ENCODE data around the gene GRIN1.
"Not testable (repeated sequence)": the region's sequence is repeated elsewhere in the genome, so short reads cannot be mapped to it uniquely, and the experiment has no call there.

GRIN1 gene

DNA sequence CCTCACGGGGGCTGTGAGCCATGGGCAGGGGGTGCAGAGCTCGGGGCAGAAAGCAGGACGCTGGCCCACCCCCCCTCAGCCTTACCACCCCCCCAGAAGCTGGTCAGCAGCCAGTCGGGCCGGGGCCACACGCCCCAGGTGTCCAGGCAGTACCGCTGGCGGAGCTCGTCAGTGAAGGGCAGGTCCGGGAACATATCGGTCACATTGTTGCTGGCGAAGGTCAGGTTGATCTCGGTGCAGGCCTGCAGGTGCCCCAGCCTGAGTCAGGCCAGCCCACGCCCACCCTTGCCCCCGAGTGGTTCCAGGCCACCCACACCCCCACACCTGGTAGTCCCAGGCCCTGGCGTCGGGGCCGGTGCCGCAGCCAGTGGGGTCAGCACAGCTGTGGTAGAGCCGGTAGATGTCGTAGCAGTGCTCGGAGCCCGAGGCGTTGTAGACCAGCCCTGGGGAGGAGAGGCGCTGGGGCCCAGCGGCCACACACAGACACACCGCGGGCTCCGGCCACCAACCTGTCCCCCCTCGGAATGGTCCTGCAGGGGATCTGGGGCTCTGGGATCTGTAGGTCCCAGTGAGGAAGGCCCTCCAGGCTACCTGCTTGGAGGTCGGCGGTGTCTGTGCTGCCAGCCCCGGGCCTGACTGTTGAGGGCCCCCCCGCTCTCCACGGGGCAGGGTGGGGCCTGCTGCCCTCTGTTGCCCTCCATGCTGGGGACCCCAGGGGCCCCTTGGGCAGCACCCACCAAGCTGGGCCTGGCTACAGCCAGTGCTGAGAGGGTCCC lies 27.0 kb upstream of the GRIN1 start:
- no peak for DNase-seq

DNA sequence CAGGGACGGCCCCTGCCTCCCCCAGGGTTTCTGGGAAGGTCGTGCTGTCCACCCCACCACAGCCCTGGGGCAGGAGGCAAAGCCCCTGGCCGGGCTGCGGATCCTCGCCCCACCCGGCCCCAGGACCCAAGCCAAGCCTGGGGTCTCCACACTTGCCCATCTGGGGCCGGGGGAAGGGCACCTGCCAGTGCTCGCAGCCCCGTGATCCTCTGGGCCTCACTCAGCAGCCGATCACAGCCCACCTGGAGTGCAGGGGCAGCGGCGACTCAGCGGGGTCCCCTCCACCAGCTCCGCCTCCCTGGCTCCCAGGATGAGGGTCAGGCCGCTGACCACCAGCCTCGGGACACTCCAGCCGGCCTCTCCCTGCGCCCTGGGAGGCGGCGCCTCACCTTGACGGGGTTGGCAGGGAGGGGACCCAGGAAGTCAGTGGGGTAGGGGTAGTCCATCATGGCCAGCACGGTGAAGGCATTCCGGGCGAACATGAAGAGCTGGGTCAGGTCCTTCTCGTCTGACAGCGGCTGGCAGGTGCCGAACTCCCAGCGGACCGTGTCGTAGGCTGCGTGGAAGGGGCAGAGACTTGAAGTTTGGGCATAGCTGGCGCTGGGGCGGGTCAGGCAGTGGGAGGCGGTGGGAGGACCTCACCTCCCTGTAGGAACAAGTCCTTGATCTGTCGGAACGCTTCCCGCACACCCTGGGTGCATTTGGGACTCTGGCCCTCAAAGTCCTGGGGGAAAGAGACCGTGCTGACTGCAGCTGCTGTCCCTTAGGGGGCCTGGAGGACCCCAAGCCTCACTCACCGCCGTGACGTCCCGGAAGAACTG lies 26.2 kb upstream of the GRIN1 start:
- DNase-seq, result no peak

DNA sequence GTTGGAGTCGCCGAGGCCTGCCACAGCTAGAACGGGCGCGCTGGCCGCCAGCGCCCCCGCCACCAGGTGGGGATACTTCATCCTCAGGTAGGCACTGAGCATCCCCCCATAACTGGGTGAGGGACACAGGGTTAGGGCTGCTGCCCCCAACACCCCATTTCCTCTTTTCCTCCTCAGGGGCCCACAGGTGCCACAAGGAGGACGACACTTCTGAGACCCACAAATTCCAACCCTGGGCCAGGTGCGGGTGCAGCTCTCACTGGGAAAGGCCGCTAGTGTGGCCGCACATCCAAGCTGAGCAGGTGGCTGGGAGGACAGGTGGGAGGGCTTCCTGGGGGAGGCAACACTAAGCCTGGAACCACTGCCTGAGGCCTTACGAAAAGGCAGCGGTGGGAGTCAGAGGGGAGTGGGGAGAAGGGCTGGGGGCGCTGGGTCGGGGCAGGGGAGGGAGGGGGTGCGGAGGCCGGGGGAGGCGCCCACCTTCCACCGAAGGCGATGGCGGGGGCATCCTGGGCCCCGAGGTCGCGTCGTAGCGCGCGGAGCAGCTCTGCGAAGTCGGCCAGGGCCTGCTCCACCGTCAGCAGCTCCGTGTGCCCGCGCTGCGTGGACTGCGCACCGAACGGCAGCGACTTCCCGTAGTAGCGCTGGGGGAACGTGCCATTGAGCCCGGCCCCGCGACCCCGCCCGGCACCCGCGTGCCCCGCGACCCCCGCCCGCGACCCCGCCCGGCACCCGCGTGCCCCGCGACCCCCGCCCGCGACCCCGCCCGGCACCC lies 25.4 kb upstream of the GRIN1 start:
- DNase-seq, result no peak

DNA sequence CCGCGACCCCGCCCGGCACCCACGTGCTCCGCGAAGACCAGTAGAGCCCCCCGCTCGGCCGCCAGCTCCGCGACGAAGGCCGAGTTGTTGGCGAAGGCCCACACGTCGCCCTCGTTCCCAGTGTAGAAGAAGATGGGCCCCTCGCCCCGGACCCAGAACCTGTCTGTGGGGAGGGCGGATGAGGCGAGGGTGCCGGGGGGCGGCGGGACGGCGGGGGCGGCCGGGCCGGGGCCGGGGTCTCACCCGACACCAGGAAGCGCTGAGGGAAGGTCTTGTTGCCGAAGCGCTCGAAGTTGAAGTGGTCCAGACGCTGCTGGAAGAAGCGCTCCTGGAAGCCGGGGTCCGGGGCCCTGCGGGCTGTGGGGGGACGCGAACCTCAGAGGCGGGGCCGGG lies 24.7 kb upstream of the GRIN1 start:
- no peak for DNase-seq

DNA sequence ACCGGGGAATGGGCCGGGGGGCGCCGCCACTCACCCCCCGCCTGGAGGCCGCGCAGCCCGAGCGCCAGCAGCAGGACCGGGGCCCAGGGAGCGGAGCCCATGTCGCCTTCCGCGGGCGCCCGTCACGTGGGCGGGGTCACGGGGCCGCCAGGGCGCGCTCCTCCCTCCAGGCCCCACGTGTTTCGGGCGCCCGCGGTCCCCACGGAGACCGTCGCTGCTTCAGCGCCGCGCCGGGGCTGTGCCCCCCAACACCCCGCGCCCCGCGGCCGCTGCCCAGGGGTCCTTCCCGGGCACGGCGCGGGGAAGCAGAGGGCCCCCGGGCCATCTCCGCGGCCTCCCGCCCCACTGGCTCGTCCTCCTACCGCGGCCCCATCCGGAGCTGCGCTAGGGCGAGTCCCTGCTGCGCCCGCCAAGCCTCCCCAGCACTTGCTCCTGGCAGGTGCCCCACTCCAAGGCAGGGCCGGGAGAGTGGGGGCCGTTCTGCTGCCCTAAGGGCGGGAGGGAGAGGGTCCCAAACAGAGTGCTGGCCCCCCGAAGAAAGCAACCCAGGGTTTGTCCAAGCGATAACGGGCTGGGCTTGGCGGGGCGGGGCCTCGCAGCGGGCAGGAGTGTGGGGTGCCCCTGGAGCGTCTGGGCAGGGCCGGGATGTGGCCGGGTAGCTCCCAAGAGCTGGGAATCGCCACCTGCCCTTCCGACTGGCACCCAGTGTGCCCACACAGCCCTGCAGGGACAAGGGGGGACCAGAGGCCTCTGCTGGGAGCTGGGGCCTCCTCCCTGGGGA lies 24.2 kb upstream of the GRIN1 start, which contains the start of gene DPP7:
Gene DPP7 (minus strand): TSS at position 121 of the 781 bp plus-strand sequence. CDS start 20 bp downstream, at position 101.
- peak; percentile 4 for DNase-seq

DNA sequence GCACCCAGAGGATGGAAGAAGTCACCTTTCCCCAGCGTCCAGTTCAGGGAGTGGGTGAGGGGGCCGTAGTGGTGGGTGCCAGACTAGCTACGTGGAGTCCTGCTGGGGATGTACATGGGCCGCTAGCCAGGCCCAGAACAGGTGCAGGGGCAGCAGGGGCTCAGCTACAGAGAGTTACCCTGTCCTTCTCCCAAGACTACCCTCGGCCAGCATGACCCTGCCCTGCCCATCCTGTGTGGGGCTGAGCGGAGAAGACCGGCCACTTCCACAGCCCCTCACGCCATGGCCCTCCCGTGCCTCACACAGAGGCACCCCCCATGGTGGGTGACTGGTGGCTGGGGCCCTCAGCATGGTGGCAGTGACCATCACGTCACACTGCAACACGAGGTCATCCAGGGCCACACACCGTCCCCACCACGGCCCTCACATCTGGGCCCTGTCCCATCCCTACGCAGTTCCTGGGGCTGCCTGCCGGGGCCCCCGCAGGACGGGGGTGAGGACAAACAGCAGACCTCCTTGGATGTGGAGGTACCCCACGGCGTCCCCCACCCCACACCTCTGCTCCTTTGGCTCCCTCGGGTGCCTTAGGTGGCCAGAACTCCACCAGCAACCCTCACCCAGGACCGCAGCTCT lies 23.4 kb upstream of the GRIN1 start:
- DNase-seq, result no peak

DNA sequence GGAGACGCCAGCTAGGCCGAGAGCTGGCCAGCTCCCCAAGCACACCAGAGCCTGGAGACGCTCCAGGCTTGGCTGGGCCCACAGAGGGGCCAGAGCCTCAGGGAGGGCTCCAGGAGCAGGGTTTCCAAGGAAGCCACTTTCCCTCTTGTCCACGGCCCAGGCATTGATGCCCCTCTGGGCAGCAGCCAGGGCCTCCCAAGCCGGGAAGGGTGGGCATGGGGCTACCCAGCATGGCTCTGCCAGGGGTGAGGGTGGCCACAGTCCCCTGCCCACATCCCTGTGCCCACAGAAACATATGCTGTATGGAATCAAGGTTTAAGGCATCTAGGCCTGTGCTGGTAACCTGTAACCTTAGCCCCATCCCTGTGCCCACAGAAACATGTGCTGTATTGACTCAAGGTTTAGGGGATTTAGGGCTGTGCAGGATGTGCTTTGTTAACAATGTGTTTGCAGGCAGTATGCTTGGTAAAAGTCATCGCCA lies 22.9 kb upstream of the GRIN1 start:
- no peak for DNase-seq

DNA sequence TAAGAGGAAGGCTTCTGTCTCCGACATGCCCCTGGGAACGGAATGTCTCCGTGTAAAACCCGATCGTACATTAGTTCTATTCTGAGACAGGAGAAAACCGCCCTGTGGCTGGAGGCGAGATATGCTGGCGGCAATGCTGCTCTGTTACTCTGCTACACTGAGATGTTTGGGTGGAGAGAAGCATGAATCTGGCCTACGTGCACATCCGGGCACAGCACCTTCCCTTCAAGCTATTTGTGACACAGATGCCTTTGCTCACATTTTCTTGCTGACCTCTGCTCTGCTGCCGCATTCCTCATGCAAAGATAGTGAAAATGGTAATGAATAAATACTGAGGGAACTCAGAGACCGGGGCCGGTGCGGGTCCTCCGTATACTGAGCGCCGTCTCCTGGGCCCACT lies 22.2 kb upstream of the GRIN1 start:
- DNase-seq, result no peak

DNA sequence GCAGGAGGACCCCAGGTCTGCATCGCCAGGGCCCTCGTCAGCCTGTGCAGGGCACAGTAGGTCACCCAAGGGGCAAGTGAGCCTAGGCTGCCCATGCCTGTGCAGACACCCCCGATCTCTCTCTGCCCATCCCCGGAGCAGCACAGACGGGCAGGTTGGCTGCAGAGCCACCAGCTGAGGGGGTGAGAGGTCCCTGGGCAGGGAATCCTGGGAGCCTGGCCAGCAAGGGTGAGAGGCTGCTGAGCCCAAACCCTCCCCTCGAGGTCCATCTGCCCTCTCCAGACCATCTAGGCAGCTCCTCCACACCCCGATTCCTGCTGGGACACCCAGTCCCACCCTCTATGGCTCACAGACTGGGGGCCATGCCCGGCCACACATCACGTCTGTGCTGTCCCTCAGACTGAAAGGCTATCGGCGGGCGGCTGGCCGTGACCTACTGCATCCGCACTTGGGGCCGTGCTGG lies 21.7 kb upstream of the GRIN1 start:
- DNase-seq, result no peak

DNA sequence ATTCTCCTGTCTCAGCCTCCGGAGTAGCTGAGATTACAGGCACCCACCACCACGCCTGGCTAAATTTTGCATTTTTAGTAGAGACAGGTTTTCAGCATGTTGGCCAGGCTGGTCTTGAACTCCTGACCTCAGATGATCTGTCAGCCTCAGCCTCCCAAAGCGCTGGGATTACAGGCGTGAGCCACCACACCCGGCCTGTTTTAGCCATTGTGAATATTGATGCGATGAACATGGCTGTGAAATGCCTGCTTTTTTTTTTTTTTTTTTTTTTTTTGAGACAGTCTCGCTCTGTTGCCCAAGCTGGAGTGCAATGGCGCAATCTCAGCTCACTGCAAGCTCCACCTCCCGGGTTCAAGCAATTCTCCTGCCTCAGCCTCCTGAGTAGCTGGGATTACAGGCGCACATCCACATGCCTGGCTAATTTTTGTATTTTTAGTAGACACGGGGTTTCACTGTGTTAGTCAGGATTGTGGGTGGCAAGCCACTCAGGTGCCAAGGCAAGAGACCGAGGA lies 20.8 kb upstream of the GRIN1 start:
- not testable (repeated sequence) for DNase-seq

DNA sequence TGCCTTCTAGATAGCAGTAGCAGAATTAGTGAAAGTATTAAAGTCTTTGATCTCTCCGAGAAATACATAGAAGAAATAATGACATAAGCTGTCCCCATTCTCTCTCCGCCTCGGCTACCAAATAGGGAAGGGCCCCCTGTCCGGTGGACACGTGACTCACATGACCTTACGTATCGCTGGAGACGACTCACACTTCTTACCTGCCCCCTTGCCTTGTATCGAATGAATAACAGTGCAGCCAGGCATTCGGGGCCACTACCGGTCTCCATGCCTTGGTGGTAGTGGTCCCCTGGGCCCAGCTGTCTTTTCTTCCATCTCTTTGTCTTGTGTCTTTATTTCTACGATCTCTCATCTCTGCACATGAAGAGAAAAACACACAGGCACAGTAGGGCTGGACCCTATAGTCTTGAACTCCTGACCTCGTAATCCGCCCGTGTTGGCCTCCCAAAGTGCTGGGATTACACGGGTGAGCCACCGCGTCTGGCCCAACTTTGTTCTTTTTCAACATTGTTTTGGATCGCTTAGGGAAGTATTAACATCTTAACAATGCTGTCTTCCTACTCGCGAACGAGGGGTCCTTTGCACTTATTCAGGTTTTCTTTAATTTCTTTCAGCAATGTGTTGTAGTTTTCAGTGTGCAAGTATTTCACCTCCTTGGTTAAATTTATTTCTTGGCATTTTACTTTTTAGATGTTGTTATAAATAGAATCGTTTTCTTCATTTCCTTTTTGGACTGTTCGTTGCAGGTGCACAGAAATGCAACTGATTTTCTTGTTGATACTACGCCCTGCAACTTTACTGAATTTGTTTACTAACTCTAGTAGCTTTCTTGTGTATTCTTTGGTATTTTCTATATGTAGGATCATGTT lies 16.8 kb upstream of the GRIN1 start:
- not testable (repeated sequence) for DNase-seq

DNA sequence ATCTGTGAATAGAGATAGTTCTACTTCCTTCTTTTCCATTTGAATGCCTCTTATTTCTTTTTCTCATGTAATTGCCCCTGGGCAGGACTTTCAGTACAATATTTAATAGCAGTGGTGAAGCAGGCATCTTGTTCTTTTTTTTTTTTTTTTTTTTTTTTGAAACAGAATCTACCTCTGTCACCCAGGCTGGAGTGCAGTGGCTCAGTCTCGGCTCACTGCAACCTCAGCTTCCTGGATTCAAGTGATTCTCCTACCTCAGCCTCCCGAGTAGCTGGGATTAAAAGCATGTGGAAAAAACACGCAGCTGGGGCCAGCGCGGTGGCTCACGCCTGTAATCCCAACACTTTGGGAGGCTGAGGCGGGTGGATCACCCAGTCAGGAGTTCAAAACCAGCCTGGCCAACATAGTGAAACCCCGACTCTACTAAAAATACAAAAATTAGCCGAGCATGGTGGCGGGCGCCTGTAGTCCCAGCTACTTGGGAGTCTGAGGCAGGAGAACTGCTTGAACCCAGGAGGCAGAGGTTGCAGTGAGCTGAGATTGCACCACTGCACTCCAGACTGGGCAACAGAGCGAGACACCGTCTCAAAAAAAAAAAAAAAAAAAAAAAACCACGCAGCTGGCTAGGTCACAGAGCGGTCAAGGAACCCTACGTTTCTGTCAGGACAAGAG lies 16.0 kb upstream of the GRIN1 start:
- DNase-seq, result not testable (repeated sequence)

DNA sequence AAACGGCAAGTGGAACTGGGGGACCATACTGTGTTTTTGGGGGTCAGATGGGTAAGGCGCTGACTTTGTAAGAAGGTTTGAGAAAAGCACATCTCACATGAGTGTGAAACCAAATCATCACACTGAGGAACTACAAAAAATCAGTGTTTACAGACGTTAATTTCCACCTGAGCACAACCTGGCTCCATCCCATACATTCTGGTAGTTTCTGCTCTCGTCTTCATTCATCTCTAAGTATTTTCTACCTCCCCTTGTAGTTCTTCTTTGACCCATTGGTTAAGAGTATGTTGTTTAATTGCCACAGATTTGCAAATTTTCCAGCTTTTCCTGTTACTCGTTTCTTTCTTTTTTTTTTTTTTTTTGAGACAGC lies 15.5 kb upstream of the GRIN1 start:
- DNase-seq, result no peak

DNA sequence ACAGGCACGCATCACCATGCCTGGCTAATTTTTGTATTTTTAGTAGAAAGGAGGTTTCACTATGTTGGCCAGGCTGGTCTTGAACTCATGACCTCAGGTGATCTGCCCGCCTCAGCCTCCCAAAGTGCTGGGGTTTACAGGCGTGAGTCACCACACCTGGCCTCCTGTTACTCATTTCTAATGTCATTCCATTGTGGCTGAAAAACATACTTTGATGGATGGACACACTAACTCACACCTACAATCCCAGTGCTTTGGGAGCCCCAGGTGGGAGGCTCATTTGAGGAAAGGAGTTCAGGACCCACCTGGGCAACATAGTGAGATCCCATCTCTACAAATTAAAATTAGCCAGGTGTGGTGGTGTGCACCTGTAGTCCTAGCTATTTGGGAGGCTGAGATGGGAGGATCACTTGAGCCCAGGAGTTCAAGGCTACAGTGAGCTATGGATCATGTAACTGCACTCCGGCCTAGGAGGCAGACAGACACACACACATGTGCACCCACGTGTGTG lies 14.9 kb upstream of the GRIN1 start:
- DNase-seq, result not testable (repeated sequence)

DNA sequence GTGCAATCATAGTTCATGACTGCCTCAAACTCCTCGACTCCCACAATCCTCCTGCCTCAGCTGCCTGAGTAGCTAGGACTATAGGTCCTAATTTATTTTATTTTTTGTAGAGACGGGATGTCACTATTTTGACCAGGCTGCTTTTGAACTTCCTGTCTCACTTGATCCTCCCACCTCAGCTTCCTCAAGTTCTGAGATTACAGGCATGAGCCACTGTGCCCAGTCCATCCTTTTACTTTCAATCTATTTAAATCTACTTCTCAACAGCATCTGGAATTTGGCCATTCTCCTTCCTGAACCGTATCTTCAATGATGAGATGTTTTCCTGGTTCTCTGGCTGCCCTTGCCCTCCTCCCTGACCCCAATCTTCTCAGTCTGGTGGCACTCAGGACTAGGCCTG lies 12.2 kb upstream of the GRIN1 start:
- no peak for DNase-seq

DNA sequence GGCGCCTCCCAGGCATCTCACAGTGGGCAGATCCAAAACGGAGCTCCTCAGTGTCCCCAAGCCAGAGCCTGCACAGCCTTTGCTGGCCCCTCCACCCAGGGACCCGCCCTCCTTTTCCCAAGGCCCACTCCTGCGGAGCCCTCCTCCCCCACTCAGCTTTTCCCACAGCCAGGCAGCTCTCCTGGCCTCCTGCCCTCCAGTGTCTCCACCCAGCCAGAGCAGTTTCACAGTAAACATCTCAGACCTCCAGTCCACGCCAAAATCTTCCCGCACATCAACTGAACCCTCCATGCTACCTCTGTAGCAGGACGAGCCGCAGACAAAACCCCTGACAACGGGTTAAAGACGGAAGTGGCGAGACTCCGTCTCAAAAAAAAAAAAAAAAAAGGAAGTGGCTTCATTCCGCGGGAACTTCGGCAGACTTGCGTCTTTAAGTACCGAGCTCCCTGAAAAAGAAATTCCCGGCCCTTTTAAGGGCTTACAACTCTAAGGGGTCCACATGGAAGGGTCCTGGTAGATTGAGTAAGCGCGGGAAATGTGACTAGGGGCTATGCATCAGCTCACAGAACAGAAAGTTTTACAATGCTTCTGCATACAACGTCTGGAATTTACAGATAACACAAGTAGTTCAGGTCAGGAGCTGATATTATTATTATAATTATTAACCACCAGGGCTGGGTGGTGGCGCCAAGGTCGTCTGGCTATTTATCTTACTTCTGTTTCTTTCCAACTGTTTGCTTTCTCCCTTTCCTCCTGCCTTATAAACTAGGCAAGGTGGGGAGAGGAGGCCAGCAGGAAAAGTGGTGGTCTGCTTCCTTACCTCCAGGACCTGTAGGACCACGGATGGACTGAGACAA lies 11.4 kb upstream of the GRIN1 start:
- no peak for DNase-seq

DNA sequence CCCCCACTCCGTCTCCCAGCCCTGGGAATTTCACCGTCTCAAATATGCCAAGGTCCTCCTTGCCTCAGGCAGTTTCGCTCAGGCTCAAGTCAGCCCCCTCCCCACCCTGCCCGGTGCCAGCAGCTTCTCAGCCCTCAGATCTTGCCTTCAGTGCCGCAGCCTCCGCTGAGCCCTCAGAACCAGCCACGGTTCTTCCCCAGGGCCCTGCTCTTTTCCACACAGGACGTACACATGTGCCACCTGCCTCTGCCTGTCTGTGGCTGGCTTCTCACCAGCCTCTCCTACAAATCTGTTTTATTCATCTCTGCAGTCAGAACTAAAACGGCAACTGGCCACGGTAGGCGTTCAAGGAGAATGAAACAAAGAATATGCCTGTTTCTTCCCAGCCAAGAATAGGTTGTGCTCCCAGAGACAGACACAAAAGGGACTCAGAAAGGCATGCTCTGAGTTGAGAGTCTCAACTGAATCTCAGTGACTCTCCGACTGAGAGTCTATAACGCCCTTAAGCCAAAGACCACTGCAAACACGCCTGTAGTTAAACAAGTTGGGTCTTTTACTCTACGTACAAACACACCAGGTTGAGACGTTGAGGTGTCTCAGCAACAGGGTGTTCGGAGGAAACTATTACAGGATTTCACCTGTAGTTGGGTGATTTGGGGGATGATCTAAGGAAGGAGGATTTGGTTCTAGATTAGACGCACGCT lies 10.6 kb upstream of the GRIN1 start:
- DNase-seq, result no peak

DNA sequence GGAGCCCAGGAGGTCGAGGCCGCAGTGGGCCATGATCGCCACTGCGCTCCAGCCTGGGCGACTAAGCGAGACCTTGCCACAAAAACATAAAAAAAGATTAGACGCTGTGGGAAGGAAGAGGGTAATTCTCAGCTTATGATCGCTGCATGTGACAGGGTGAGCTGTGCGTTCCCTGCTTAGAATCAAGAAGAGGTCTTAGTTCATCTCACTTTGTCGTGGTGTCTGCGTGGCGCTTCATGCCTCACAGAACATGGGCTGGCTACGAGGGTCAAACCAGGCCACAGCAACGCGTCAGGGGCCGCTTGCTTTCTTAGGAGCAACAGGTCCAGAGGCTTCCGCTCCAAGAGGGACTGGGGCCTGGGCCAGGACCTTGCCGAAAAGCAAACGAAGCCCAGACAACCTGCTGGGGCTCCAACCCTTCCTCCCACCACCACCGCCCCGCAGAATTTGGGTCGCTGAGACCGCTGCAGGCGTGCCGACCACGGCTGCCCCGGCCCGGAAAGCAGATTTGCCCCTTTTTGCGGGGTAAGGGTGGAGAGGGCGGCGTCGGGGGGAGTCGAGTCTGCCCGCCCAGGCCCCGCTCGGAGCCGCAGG lies 10.0 kb upstream of the GRIN1 start:
- DNase-seq, result no peak
